Measurements from ENCODE around the gene S100A12.

DNA sequence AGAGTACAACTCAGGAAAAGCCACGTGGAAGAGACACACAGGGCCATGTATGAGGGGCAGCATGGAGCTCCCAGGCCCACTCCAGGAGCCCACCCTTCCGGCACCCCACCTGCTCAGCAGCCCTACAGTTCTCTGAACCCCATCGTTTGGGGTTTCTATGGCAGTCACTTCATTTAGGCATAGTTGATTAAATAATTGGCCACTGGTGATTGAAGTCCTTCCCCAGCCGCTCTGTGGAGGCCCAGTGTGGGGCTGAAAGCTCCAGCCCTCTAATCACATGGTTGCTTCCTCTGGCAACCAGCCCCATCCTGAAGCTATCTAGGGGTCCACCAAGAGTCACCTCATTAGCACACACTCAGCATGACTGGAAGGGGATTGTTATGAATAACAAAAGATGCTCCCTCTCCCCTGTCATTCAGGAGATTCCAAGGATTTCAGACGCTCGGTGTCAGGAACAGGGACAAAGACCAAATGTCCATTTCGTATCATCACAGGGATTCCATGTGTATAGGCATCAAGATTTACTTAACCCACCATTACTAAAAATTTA, 28.7 kb upstream of the S100A12 start:
- TF ChIP-seq CSDC2 (CRISPR knock-in tag; IDR thresholded peaks at IDR 0.05): no peak
- no peak for TF ChIP-seq ARNTL (CRISPR knock-in tag; IDR thresholded peaks at IDR 0.05; ENCODE audit: borderline replicate concordance, low read depth)
- TF ChIP-seq GLIS3 (CRISPR knock-in tag; IDR thresholded peaks at IDR 0.05): no peak
- no peak for TF ChIP-seq SNAI2 (CRISPR knock-in tag; IDR thresholded peaks at IDR 0.05)
- no peak for TF ChIP-seq PPARA (CRISPR knock-in tag; IDR thresholded peaks at IDR 0.05; ENCODE audit: borderline replicate concordance)
- TF ChIP-seq, protein P1, sequence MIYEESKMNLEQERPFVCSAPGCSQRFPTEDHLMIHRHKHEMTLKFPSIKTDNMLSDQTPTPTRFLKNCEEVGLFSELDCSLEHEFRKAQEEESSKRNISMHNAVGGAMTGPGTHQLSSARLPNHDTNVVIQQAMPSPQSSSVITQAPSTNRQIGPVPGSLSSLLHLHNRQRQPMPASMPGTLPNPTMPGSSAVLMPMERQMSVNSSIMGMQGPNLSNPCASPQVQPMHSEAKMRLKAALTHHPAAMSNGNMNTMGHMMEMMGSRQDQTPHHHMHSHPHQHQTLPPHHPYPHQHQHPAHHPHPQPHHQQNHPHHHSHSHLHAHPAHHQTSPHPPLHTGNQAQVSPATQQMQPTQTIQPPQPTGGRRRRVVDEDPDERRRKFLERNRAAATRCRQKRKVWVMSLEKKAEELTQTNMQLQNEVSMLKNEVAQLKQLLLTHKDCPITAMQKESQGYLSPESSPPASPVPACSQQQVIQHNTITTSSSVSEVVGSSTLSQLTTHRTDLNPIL (CRISPR knock-in tag; IDR thresholded peaks at IDR 0.05; ENCODE audit: low read depth): no peak
- TF ChIP-seq, protein P2, sequence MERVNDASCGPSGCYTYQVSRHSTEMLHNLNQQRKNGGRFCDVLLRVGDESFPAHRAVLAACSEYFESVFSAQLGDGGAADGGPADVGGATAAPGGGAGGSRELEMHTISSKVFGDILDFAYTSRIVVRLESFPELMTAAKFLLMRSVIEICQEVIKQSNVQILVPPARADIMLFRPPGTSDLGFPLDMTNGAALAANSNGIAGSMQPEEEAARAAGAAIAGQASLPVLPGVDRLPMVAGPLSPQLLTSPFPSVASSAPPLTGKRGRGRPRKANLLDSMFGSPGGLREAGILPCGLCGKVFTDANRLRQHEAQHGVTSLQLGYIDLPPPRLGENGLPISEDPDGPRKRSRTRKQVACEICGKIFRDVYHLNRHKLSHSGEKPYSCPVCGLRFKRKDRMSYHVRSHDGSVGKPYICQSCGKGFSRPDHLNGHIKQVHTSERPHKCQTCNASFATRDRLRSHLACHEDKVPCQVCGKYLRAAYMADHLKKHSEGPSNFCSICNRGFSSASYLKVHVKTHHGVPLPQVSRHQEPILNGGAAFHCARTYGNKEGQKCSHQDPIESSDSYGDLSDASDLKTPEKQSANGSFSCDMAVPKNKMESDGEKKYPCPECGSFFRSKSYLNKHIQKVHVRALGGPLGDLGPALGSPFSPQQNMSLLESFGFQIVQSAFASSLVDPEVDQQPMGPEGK (CRISPR knock-in tag; IDR thresholded peaks at IDR 0.05; ENCODE audit: borderline replicate concordance): no peak
- no peak for TF ChIP-seq ZNF8 (CRISPR knock-in tag; IDR thresholded peaks at IDR 0.05)
- no peak for TF ChIP-seq ESRRG (CRISPR knock-in tag; IDR thresholded peaks at IDR 0.05)
- no peak for TF ChIP-seq ZNF565 (CRISPR knock-in tag; conservative IDR thresholded peaks at IDR 0.05; ENCODE audit: low read depth)
- no peak for TF ChIP-seq ZC3H10 (CRISPR knock-in tag; IDR thresholded peaks at IDR 0.05)
- no peak for TF ChIP-seq BACH2 (CRISPR knock-in tag; IDR thresholded peaks at IDR 0.05; ENCODE audit: borderline replicate concordance)

All from SK-N-SH treated with all-trans-retinoic acid at 6 μM for 48 hours (cell line).